ENCODE results near the gene CST9. TPM values are rescaled to one million over a fixed set of nuclear protein-coding genes. Genes with fewer than 3 reads are reported as not detected.

Gene CST9
- total and polyA plus RNA-seq, 2 of the 13 experiments (the other 11 are each of a cell fraction or from before 2014, with no cell fraction given) = 0.07 TPM; not detected in 1

- TF ChIP-seq EP300 (IDR thresholded peaks at IDR 0.05; ENCODE audit: low read depth in 2 of 2, low read length in 2 of 2) (peak in 1 of 2 experiments; percentile 22; a peak in 1 of 4 replicates), EP300 (CRISPR knock-in tag; IDR thresholded peaks at IDR 0.05; ENCODE audit: borderline replicate concordance) (peak; percentile 53; the same call in 1 of the 2 replicates), ZFP90 (CRISPR knock-in tag; IDR thresholded peaks at IDR 0.05; ENCODE audit: borderline replicate concordance) (no peak), POLR2A (IDR thresholded peaks at IDR 0.05; ENCODE audit: insufficient read depth in 1 of 2, low read depth in 2 of 2, low read length in 2 of 2) (0 out of 4 replicates have a peak, but pooled peaks of 1 of the 2 experiments have one; percentile 49), DMTF1 (CRISPR knock-in tag; IDR thresholded peaks at IDR 0.05) (no peak), ZNF207 (IDR thresholded peaks at IDR 0.05; ENCODE audit: borderline replicate concordance) (no peak), ZNF337 (CRISPR knock-in tag; IDR thresholded peaks at IDR 0.05; ENCODE audit: borderline replicate concordance, low read depth) (no peak), TBX3 (IDR thresholded peaks at IDR 0.05; ENCODE audit: borderline replicate concordance) (no peak), HBP1 (CRISPR knock-in tag; IDR thresholded peaks at IDR 0.05; ENCODE audit: low read depth) (no peak), YEATS4 (CRISPR knock-in tag; IDR thresholded peaks at IDR 0.05; ENCODE audit: borderline replicate concordance) (peak; percentile 58; the same call in 1 of the 2 replicates), NR0B2 (CRISPR knock-in tag; IDR thresholded peaks at IDR 0.05) (no peak), NBN (conservative IDR thresholded peaks at IDR 0.05) (no peak), KDM3A (CRISPR knock-in tag; IDR thresholded peaks at IDR 0.05; ENCODE audit: low read depth) (0 out of 2 replicates have a peak, but pooled peaks have one; percentile 58), GZF1 (CRISPR knock-in tag; IDR thresholded peaks at IDR 0.05) (peak; percentile 60; the same call in 1 of the 2 replicates), SMAD3 (CRISPR knock-in tag; IDR thresholded peaks at IDR 0.05) (peak; percentile 54; the same call in 1 of the 2 replicates), PPARG (CRISPR knock-in tag; conservative IDR thresholded peaks at IDR 0.05) (peak; percentile 96), ZNF138 (CRISPR knock-in tag; IDR thresholded peaks at IDR 0.05; ENCODE audit: low read depth) (peak; percentile 56; the same call in 1 of the 2 replicates), NONO (IDR thresholded peaks at IDR 0.05) (no peak), NONO (CRISPR knock-in tag; conservative IDR thresholded peaks at IDR 0.05) (peak; percentile 69), ZFP62 (CRISPR knock-in tag; IDR thresholded peaks at IDR 0.05) (no peak), TFDP1 (CRISPR knock-in tag; IDR thresholded peaks at IDR 0.05; ENCODE audit: borderline replicate concordance) (peak; percentile 30; the same call in 1 of the 2 replicates), ZNF205 (CRISPR knock-in tag; IDR thresholded peaks at IDR 0.05) (peak; percentile 79), IKZF4 (CRISPR knock-in tag; IDR thresholded peaks at IDR 0.05; ENCODE audit: borderline replicate concordance, low read depth, not compliant biosample characterization) (peak; percentile 12), SOX6 (IDR thresholded peaks at IDR 0.05) (no peak), SOX6 (CRISPR knock-in tag; IDR thresholded peaks at IDR 0.05) (peak; percentile 84)
These were observed 35.3 kb upstream of the CST9 start (continued) for GRCh38 chr20:23640671-23641667.

All from HepG2 (cell line).